DND-41 (cell line): ENCODE measurements around the gene SERPINH1.

Experiments used
- CTCF ChIP-seq: IDR thresholded peaks from 2 replicates; pipeline ENCODE4 v1.5.1; 2012; ENCODE audit warnings: borderline replicate concordance, low read length, moderate library complexity, mild to moderate bottlenecking; ENCODE audit not compliant: poor library complexity, severe bottlenecking; ENCODE audit errors: extremely low read depth
- EZH2 ChIP-seq: IDR thresholded peaks from 3 replicates; pipeline ENCODE4 v1.6.1; 2012; ENCODE audit warnings: borderline replicate concordance, low read depth, mild to moderate bottlenecking, moderate library complexity, low read length, inconsistent platforms; ENCODE audit not compliant: severe bottlenecking

- TF ChIP-seq CTCF (no peak), EZH2 (no peak)
These were observed 13.3 kb upstream of the SERPINH1 start for GRCh38 chr11:75548595-75549272.
